ENCODE results near the gene GAD1.

DNA sequence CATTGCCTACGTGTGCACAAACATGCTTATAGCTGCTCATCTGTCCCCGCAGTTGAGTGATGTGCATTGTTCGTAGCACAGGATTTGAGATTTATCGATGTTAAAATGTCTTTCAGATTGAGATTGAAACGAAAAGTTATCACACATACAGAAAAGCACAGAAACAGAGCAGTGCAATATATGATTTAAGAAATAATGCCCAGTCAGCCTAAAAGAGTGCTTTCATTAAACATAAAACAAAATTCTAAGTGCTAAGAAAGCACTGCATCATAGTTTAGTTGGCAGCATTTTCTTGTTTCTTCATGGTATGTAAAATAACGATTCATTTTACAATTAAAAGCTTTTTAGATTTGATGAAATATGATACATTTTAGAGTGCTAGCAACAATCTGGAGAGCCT lies 80.4 kb downstream of the GAD1 start:
- TF ChIP-seq, protein P1, sequence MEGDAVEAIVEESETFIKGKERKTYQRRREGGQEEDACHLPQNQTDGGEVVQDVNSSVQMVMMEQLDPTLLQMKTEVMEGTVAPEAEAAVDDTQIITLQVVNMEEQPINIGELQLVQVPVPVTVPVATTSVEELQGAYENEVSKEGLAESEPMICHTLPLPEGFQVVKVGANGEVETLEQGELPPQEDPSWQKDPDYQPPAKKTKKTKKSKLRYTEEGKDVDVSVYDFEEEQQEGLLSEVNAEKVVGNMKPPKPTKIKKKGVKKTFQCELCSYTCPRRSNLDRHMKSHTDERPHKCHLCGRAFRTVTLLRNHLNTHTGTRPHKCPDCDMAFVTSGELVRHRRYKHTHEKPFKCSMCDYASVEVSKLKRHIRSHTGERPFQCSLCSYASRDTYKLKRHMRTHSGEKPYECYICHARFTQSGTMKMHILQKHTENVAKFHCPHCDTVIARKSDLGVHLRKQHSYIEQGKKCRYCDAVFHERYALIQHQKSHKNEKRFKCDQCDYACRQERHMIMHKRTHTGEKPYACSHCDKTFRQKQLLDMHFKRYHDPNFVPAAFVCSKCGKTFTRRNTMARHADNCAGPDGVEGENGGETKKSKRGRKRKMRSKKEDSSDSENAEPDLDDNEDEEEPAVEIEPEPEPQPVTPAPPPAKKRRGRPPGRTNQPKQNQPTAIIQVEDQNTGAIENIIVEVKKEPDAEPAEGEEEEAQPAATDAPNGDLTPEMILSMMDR (IDR thresholded peaks at IDR 0.05 in 4 of 5, conservative IDR thresholded peaks at IDR 0.05 in 1 of 5): no peak
- TF ChIP-seq POLR2A (IDR thresholded peaks at IDR 0.05): no peak
